NB4 (cell line): ENCODE results near the gene ANKFN1.

Source experiments
- DNase-seq: peaks from one replicate; pipeline ENCODE4 v3.0.0; 2010; ENCODE audit warnings: low read depth
- H3K4me3 ChIP-seq: one replicate; pipeline ENCODE4 v1.5.1; 2011; ENCODE audit warnings: mild to moderate bottlenecking, low read depth, low read length, moderate library complexity
- CTCF ChIP-seq: IDR thresholded peaks from one replicate; pipeline ENCODE4 v1.5.1; 2012; ENCODE audit warnings: low read depth, low read length
- MAX ChIP-seq: IDR thresholded peaks from 2 replicates; pipeline ENCODE4 v1.6.1; 2011; ENCODE audit warnings: low read depth, low read length
- MYC ChIP-seq: IDR thresholded peaks from 2 replicates; pipeline ENCODE4 v1.6.1; 2011; ENCODE audit warnings: low read depth, low read length
- POLR2A ChIP-seq: IDR thresholded peaks from 2 replicates; pipeline ENCODE4 v1.6.1; 2011; ENCODE audit warnings: mild to moderate bottlenecking; ENCODE audit not compliant: insufficient read length; ENCODE audit errors: extremely low read depth

The ANKFN1 gene

DNA sequence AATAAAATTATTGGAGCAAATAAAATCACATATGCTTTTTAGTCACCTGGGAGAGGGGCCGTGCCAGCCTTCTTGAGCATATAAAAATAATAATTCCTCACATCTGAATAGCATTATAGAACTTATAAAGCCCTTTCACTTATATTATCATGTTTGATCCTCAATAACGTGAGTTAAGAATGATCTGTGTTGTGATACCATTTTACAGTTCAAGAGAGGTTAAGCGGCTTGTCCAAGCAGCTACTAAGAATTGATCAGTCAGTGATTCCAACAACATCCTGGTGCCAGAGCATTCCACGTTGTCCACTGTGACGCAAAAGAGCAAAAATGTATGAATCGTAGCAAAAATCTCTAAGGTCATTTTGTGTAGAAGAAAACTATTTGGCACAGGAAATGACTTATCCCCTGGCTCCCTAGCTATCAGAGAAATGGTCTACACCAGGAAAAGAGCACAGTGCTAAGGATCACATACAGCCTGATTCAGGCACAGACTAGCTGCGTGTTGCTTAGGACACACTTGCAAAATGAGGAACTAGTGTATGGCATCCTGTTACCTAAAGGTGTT is 33.0 kb downstream of the ANKFN1 start:
- peak; percentile 18 for DNase-seq
- no peak overlapping the region for H3K4me3 ChIP-seq
- no peak for TF ChIP-seq MAX
- no peak for TF ChIP-seq MYC
- no peak for TF ChIP-seq CTCF
- no peak for TF ChIP-seq POLR2A

DNA sequence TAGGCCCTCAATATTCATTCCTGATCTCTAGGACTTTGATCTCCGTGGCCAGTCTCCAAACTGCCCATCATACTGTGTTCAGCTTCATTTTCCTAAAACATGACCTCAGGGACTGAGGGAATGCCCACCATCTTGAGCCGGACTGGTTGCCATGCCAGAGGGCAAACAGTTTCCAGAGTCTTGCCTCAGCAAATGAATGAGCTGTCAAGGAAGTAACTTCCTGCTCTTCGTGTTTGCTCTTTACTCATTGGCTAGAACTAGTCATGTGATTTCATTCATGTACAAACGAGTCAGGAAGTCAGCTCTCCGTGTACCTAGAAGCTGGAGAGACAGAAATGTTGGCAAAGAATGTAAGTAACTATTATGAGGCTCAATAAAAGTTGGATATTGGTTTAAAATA is 50.2 kb downstream of the ANKFN1 start:
- peak; percentile 16 for DNase-seq
- TF ChIP-seq MYC (no peak), MAX (no peak), CTCF (no peak), POLR2A (no peak)
- H3K4me3 ChIP-seq: no peak overlapping the region

DNA sequence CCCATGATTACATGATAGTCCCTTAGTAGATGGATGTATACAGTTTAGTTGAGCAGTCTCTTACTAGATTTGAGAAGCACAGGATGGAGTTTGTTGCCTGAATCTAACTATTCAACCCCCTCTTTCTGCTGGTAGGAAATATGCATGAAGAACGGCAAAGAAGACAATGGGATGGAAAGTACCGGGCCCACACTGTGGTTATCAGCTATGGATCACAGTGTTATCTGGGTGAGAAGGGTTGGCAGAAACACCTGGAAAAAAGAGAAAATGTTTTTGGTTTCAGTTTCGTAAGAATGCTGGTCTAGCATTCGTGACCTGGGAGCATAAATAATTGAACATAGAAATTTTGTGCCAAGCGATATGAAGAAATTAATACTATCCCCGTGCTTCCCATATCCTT is 53.1 kb downstream of the ANKFN1 start:
- no peak for DNase-seq
- TF ChIP-seq POLR2A: no peak
- TF ChIP-seq MYC: no peak
- no peak for TF ChIP-seq CTCF
- TF ChIP-seq MAX: no peak

DNA sequence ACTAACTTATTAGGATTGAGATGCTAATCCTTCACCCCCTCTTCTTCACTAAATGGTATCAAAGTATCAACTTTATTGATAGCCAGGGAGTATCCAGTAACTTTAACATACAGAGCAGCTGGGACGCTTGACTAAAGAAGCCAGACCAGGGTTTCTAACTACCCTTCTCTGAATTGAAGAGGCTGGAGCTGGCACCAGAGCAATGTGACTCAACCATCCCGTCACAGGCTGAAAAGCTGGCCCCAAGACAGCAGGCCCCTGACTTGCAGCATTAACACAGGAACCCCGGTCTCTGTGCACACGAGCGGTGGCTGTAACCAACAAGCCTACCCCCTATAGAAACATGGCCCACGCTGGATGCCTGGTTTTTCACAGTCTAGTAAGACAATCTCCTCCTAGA is 59.8 kb downstream of the ANKFN1 start:
- no peak for TF ChIP-seq MAX
- TF ChIP-seq MYC: no peak
- no peak overlapping the region for H3K4me3 ChIP-seq
- no peak for DNase-seq

More for the DNA sequence above, 53.1 kb downstream of the ANKFN1 start:
- H3K4me3 ChIP-seq: no peak overlapping the region

GRCh38 chr17:56217921-56218320 is 64.6 kb downstream of the ANKFN1 start:
- DNase-seq: no peak
- no peak for TF ChIP-seq CTCF
- no peak for TF ChIP-seq MAX
- no peak for TF ChIP-seq MYC
- TF ChIP-seq POLR2A: no peak
- no peak overlapping the region for H3K4me3 ChIP-seq

DNA sequence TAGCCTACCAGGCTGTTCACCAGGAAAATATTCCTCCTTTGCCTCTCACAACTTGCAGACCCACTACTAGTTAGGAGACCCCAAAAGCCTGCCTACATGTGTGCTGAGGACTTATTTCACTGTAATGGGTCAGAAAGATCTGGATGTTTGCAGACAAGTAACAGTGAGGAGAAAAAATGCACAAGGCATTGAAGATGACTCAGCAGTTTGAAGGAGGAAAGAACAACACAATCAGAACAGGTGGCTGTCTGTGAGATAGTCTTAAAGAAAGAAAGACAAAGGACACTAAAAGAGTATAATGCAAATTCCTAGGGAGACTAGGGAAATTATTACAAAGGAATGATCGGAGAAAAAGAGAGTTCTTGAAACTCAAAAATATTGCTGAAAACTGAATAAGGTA is 69.0 kb downstream of the ANKFN1 start:
- TF ChIP-seq MAX: no peak
- TF ChIP-seq MYC: no peak
- TF ChIP-seq CTCF: no peak
- no peak for TF ChIP-seq POLR2A
- no peak overlapping the region for H3K4me3 ChIP-seq
- DNase-seq: peak; percentile 6
